Measurements from ENCODE around the gene FAM193B. TPM values are rescaled to one million over a fixed set of nuclear protein-coding genes. Genes with fewer than 3 reads are reported as not detected.

FAM193B gene
- total and polyA plus RNA-seq, 4 donors: 14.3 to 31.8 (median 15.8) TPM

DNA sequence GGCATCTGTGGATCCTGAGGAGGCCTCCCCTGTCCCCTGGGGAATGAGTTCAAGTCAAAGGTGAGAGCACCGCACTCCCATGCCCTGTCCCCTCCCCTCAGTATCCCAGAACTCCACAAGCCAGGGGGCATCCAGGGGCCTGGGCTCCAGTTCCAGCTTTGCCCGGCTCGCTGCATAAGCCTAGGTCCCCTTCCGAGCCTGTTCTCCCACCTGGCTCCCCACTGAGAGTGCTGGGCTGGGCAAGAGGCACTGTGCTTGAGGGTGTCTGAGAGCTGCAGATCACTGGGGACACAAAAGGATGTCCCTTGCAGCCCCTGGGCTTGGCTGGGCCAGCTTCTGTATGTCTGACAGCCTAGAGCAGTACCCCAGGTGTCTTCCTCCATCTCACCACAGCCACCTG lies 49.3 kb downstream of the FAM193B start:
- TF ChIP-seq, protein P1, sequence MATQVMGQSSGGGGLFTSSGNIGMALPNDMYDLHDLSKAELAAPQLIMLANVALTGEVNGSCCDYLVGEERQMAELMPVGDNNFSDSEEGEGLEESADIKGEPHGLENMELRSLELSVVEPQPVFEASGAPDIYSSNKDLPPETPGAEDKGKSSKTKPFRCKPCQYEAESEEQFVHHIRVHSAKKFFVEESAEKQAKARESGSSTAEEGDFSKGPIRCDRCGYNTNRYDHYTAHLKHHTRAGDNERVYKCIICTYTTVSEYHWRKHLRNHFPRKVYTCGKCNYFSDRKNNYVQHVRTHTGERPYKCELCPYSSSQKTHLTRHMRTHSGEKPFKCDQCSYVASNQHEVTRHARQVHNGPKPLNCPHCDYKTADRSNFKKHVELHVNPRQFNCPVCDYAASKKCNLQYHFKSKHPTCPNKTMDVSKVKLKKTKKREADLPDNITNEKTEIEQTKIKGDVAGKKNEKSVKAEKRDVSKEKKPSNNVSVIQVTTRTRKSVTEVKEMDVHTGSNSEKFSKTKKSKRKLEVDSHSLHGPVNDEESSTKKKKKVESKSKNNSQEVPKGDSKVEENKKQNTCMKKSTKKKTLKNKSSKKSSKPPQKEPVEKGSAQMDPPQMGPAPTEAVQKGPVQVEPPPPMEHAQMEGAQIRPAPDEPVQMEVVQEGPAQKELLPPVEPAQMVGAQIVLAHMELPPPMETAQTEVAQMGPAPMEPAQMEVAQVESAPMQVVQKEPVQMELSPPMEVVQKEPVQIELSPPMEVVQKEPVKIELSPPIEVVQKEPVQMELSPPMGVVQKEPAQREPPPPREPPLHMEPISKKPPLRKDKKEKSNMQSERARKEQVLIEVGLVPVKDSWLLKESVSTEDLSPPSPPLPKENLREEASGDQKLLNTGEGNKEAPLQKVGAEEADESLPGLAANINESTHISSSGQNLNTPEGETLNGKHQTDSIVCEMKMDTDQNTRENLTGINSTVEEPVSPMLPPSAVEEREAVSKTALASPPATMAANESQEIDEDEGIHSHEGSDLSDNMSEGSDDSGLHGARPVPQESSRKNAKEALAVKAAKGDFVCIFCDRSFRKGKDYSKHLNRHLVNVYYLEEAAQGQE (IDR thresholded peaks at IDR 0.05): no peak
- TF ChIP-seq RXRA (IDR thresholded peaks at IDR 0.05) (no peak), YY1 (IDR thresholded peaks at IDR 0.05) (no peak), FOXA1 (IDR thresholded peaks at IDR 0.05) (no peak), HNF4A (conservative IDR thresholded peaks at IDR 0.05) (no peak), RAD21 (IDR thresholded peaks at IDR 0.05) (no peak), SP1 (IDR thresholded peaks at IDR 0.05) (no peak), TAF1 (conservative IDR thresholded peaks at IDR 0.05) (no peak), GABPA (IDR thresholded peaks at IDR 0.05 in 1 of 2, conservative IDR thresholded peaks at IDR 0.05 in 1 of 2) (no peak), JUND (IDR thresholded peaks at IDR 0.05) (no peak), NR2F2 (IDR thresholded peaks at IDR 0.05) (no peak), MAX (IDR thresholded peaks at IDR 0.05) (no peak), EGR1 (IDR thresholded peaks at IDR 0.05; ENCODE audit: low read depth in 2 of 2) (no peak), HNF4G (IDR thresholded peaks at IDR 0.05) (no peak), FOXA2 (IDR thresholded peaks at IDR 0.05) (no peak)
- TF ChIP-seq, protein P2, sequence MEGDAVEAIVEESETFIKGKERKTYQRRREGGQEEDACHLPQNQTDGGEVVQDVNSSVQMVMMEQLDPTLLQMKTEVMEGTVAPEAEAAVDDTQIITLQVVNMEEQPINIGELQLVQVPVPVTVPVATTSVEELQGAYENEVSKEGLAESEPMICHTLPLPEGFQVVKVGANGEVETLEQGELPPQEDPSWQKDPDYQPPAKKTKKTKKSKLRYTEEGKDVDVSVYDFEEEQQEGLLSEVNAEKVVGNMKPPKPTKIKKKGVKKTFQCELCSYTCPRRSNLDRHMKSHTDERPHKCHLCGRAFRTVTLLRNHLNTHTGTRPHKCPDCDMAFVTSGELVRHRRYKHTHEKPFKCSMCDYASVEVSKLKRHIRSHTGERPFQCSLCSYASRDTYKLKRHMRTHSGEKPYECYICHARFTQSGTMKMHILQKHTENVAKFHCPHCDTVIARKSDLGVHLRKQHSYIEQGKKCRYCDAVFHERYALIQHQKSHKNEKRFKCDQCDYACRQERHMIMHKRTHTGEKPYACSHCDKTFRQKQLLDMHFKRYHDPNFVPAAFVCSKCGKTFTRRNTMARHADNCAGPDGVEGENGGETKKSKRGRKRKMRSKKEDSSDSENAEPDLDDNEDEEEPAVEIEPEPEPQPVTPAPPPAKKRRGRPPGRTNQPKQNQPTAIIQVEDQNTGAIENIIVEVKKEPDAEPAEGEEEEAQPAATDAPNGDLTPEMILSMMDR (IDR thresholded peaks at IDR 0.05; ENCODE audit: low read depth, low read length, missing input control): no peak
- TF ChIP-seq, protein P3, sequence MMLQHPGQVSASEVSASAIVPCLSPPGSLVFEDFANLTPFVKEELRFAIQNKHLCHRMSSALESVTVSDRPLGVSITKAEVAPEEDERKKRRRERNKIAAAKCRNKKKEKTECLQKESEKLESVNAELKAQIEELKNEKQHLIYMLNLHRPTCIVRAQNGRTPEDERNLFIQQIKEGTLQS (IDR thresholded peaks at IDR 0.05): no peak
- TF ChIP-seq, protein P4, sequence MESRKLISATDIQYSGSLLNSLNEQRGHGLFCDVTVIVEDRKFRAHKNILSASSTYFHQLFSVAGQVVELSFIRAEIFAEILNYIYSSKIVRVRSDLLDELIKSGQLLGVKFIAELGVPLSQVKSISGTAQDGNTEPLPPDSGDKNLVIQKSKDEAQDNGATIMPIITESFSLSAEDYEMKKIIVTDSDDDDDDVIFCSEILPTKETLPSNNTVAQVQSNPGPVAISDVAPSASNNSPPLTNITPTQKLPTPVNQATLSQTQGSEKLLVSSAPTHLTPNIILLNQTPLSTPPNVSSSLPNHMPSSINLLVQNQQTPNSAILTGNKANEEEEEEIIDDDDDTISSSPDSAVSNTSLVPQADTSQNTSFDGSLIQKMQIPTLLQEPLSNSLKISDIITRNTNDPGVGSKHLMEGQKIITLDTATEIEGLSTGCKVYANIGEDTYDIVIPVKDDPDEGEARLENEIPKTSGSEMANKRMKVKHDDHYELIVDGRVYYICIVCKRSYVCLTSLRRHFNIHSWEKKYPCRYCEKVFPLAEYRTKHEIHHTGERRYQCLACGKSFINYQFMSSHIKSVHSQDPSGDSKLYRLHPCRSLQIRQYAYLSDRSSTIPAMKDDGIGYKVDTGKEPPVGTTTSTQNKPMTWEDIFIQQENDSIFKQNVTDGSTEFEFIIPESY (IDR thresholded peaks at IDR 0.05): no peak
- H3K9me3 ChIP-seq (ENCODE audit: control insufficient read depth in 4 of 4, low read length in 3 of 4): no peaks in the 10 kb centered on the region
- H3K36me3 ChIP-seq (ENCODE audit: control insufficient read depth in 4 of 4, insufficient read depth in 3 of 4, low read depth in 1 of 4, low read length in 3 of 4): no peaks in the 10 kb centered on the region
- H3K4me1 ChIP-seq (ENCODE audit: control insufficient read depth in 4 of 4, insufficient read depth in 4 of 4, low read length in 3 of 4): peaks cover 0 to 3% (median 2%) of the 10 kb centered on the region in 4 donors
- no peaks in the 10 kb centered on the region for H3K27me3 ChIP-seq (ENCODE audit: control insufficient read depth in 4 of 4, insufficient read depth in 4 of 4, low read length in 3 of 4)
- DNase-seq (ENCODE audit: low spot score): no peak
- WGBS: 97% methylated on average over 4 of the region's 4 CpGs
- no peak overlapping the region for H3K27ac ChIP-seq (ENCODE audit: low read depth in 1 of 2, low read length in 2 of 2)
- H3K4me3 ChIP-seq (ENCODE audit: low read depth in 1 of 3, low read length in 3 of 3): no peak overlapping the region
- H3K9ac ChIP-seq (ENCODE audit: low read depth in 1 of 2, low read length in 2 of 2): no peak overlapping the region
